ENCODE measurements around the gene COL27A1.

COL27A1 gene

GRCh38 chr9:114313186-114313585, 157.8 kb downstream of the COL27A1 start:
- TF ChIP-seq ZNF8 (CRISPR knock-in tag; IDR thresholded peaks at IDR 0.05) (no peak), OSR1 (CRISPR knock-in tag; IDR thresholded peaks at IDR 0.05) (no peak), ARNTL (CRISPR knock-in tag; IDR thresholded peaks at IDR 0.05; ENCODE audit: borderline replicate concordance, low read depth) (no peak), SNAI2 (CRISPR knock-in tag; IDR thresholded peaks at IDR 0.05) (no peak), ZC3H10 (CRISPR knock-in tag; IDR thresholded peaks at IDR 0.05) (no peak), ZFP30 (CRISPR knock-in tag; IDR thresholded peaks at IDR 0.05) (no peak), TCF4 (CRISPR knock-in tag; IDR thresholded peaks at IDR 0.05; ENCODE audit: borderline replicate concordance) (no peak), PATZ1 (CRISPR knock-in tag; IDR thresholded peaks at IDR 0.05; ENCODE audit: borderline replicate concordance) (no peak), ZNF565 (CRISPR knock-in tag; conservative IDR thresholded peaks at IDR 0.05; ENCODE audit: low read depth) (no peak), TOX (CRISPR knock-in tag; IDR thresholded peaks at IDR 0.05; ENCODE audit: borderline replicate concordance) (no peak), BACH2 (CRISPR knock-in tag; IDR thresholded peaks at IDR 0.05; ENCODE audit: borderline replicate concordance) (no peak), PPARA (CRISPR knock-in tag; IDR thresholded peaks at IDR 0.05; ENCODE audit: borderline replicate concordance) (no peak), ZFP3 (CRISPR knock-in tag; IDR thresholded peaks at IDR 0.05) (no peak), CREB5 (CRISPR knock-in tag; IDR thresholded peaks at IDR 0.05; ENCODE audit: low read depth) (no peak)
- no peak for ATAC-seq

- no peak for ATAC-seq
- TF ChIP-seq BACH2 (CRISPR knock-in tag; IDR thresholded peaks at IDR 0.05; ENCODE audit: borderline replicate concordance) (no peak), ISL1 (CRISPR knock-in tag; IDR thresholded peaks at IDR 0.05) (no peak)
Observed at GRCh38 chr9:114314256-114314867, 159.0 kb downstream of the COL27A1 start.

GRCh38 chr9:114314881-114315722, 159.8 kb downstream of the COL27A1 start:
- TF ChIP-seq CSRNP3 (CRISPR knock-in tag; IDR thresholded peaks at IDR 0.05) (no peak), OSR1 (CRISPR knock-in tag; IDR thresholded peaks at IDR 0.05) (no peak), CSDC2 (CRISPR knock-in tag; IDR thresholded peaks at IDR 0.05) (no peak), TOX (CRISPR knock-in tag; IDR thresholded peaks at IDR 0.05; ENCODE audit: borderline replicate concordance) (no peak), ZNF565 (CRISPR knock-in tag; conservative IDR thresholded peaks at IDR 0.05; ENCODE audit: low read depth) (no peak), ARNTL (CRISPR knock-in tag; IDR thresholded peaks at IDR 0.05; ENCODE audit: borderline replicate concordance, low read depth) (no peak), ZC3H10 (CRISPR knock-in tag; IDR thresholded peaks at IDR 0.05) (no peak), RARB (CRISPR knock-in tag; IDR thresholded peaks at IDR 0.05) (no peak), PPARA (CRISPR knock-in tag; IDR thresholded peaks at IDR 0.05; ENCODE audit: borderline replicate concordance) (no peak), PATZ1 (CRISPR knock-in tag; IDR thresholded peaks at IDR 0.05; ENCODE audit: borderline replicate concordance) (no peak), ISL1 (CRISPR knock-in tag; IDR thresholded peaks at IDR 0.05) (no peak), GLIS3 (CRISPR knock-in tag; IDR thresholded peaks at IDR 0.05) (no peak), ZNF70 (CRISPR knock-in tag; IDR thresholded peaks at IDR 0.05) (no peak), ESRRG (CRISPR knock-in tag; IDR thresholded peaks at IDR 0.05) (no peak), TCF4 (CRISPR knock-in tag; IDR thresholded peaks at IDR 0.05; ENCODE audit: borderline replicate concordance) (no peak), SNAI2 (CRISPR knock-in tag; IDR thresholded peaks at IDR 0.05) (no peak)
- TF ChIP-seq, protein P1, sequence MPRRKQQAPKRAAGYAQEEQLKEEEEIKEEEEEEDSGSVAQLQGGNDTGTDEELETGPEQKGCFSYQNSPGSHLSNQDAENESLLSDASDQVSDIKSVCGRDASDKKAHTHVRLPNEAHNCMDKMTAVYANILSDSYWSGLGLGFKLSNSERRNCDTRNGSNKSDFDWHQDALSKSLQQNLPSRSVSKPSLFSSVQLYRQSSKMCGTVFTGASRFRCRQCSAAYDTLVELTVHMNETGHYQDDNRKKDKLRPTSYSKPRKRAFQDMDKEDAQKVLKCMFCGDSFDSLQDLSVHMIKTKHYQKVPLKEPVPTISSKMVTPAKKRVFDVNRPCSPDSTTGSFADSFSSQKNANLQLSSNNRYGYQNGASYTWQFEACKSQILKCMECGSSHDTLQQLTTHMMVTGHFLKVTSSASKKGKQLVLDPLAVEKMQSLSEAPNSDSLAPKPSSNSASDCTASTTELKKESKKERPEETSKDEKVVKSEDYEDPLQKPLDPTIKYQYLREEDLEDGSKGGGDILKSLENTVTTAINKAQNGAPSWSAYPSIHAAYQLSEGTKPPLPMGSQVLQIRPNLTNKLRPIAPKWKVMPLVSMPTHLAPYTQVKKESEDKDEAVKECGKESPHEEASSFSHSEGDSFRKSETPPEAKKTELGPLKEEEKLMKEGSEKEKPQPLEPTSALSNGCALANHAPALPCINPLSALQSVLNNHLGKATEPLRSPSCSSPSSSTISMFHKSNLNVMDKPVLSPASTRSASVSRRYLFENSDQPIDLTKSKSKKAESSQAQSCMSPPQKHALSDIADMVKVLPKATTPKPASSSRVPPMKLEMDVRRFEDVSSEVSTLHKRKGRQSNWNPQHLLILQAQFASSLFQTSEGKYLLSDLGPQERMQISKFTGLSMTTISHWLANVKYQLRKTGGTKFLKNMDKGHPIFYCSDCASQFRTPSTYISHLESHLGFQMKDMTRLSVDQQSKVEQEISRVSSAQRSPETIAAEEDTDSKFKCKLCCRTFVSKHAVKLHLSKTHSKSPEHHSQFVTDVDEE (CRISPR knock-in tag; IDR thresholded peaks at IDR 0.05): no peak
- TF ChIP-seq, protein P2, sequence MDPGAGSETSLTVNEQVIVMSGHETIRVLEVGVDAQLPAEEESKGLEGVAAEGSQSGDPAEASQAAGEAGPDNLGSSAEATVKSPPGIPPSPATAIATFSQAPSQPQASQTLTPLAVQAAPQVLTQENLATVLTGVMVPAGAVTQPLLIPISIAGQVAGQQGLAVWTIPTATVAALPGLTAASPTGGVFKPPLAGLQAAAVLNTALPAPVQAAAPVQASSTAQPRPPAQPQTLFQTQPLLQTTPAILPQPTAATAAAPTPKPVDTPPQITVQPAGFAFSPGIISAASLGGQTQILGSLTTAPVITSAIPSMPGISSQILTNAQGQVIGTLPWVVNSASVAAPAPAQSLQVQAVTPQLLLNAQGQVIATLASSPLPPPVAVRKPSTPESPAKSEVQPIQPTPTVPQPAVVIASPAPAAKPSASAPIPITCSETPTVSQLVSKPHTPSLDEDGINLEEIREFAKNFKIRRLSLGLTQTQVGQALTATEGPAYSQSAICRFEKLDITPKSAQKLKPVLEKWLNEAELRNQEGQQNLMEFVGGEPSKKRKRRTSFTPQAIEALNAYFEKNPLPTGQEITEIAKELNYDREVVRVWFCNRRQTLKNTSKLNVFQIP (CRISPR knock-in tag; IDR thresholded peaks at IDR 0.05; ENCODE audit: borderline replicate concordance, low read depth): no peak
- no peak for ATAC-seq
